NCI-H128 (cell line): ENCODE data around the gene KIRREL3.
"Not testable (repeated sequence)": the region's sequence is repeated elsewhere in the genome, so short reads cannot be mapped to it uniquely, and the experiment has no call there.

ENCODE experiments used
- DNase-seq: peaks from one replicate; lab custom pipeline; 2025; ENCODE audit not compliant: unreplicated experiment; lab: John Stamatoyannopoulos, UW

Gene KIRREL3

DNA sequence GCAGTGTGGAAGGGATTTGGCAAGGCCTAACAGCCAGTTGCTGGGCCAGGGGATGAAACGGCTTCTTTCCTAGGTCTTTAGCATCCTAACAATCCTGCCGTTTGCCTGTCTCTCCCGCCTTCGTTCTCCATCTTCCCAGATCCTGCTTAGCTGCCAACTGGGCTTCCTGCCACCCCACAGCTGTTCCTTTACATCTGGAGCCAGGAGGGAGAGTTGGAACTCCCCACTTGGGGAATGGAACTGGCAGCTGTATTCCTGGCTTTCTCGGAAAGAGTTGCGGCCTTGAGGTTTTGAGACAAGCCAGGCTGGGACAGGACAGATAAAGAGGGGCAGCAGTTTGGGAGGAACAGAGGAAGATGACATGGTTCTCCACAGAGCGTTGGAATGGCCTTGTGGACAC, 585.4 kb downstream of the KIRREL3 start:
- DNase-seq: no peak

DNA sequence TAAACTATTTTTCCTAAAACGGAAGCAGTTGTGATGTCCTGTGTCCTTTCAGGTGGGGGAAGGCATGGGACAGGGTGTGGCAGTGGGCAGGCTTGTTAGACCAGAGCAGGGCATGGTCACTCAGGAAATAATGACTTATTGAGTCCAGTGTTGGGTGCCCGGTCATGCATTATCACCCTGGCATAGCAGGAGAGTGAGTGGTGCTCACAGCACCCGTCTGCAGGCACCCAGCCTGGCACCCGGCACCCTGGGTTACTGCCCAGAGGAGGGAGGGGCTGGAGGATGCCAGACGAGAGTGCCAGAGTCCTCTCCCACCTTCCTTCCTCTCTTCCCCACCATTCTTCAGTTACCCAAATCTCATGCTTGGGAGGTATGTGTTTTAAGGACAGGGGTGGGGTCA, 586.0 kb downstream of the KIRREL3 start:
- DNase-seq: no peak

DNA sequence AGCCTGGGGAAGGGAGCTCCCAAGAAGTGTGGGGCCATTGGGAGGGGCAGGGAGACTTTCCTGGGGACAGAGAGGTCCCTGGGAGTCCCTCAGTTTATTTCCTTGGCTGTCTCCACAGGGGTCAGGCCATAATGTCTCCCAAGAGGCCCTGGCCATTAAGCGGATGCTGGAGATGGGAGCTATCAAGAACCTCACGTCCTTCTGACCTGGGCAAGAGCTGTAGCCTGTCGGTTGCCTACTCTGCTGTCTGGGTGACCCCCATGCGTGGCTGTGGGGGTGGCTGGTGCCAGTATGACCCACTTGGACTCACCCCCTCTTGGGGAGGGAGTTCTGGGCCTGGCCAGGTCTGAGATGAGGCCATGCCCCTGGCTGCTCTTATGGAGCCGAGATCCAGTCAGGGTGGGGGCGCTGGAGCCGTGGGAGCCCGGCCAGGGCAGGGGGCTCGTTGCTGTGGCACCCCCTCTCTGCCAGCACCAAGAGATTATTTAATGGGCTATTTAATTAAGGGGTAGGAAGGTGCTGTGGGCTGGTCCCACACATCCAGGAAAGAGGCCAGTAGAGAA, 586.6 kb downstream of the KIRREL3 start:
- DNase-seq: no peak

DNA sequence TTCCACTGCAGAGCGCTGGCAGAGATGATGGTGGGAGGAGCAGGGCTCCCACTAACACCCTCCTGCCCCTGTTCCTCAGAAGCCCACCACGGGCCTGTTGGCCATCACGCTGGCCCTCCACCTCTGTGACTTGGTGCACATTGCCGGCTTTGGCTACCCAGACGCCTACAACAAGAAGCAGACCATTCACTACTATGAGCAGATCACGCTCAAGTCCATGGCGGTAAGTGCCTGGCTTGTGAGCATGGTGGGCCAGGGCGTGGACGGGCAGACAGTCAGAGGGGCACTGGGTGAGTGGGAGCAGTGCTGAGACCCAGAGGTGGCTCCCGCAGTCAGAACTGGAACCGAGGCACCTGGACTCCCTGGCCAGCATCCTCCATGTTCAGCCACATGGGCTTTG, 587.1 kb downstream of the KIRREL3 start:
- no peak for DNase-seq

DNA sequence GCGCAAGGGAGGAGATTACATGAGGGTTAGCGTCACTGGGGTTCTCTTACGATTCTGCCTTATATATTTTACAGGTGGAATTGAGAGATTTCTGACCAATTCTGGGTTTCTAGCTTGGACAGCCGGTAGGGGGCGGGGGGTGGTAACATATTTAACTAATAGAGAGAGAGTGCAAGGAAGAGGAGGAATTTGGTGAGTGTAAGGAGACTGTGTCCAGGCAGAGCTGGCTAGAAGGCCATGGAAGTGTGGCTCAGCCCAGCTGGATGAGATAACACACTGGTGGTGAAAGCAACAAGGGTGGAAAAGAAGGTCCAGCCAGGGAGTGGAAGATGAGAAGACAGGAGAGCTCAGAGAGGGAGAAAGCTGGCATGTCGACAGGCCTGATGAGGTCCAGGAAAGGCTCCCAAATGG, 588.6 kb downstream of the KIRREL3 start:
- DNase-seq: no peak

DNA sequence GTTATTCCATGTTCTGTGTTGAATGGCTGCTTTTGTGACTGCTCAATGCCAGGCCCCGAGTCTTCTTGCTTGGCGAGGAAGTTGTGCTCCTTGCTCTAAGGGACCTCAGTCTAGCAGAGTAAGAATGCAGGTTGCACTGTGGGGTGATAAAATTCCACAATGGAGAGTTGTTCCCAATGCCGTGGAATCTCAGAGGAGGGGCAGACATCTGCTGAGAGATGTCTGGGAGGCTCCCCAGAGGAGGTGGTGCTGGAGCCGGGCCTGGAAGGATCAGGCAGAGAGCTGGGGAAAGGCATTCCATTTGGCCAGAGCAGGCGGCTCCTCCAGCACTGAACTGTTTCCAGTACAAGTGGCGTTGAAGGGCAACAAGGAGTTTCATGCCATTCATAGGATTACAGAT, 589.9 kb downstream of the KIRREL3 start:
- no peak for DNase-seq

DNA sequence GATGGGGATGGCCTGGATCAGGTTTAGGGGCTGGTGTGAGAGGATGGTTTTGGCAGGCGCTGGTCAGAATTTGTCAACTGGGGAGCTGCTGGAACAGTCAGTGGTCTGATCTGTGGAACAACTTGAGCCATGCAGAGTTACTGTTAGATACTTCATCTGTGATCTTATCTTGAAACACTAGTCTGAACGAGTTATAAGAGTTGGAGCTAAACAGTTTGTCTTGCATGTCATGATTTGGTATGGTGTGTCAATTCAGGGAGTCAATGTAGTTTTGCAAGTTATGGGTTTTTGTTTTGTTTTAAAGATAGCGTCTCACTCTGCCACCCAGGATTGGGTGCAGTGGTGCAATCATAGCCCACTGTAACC, 591.0 kb downstream of the KIRREL3 start:
- no peak for DNase-seq

DNA sequence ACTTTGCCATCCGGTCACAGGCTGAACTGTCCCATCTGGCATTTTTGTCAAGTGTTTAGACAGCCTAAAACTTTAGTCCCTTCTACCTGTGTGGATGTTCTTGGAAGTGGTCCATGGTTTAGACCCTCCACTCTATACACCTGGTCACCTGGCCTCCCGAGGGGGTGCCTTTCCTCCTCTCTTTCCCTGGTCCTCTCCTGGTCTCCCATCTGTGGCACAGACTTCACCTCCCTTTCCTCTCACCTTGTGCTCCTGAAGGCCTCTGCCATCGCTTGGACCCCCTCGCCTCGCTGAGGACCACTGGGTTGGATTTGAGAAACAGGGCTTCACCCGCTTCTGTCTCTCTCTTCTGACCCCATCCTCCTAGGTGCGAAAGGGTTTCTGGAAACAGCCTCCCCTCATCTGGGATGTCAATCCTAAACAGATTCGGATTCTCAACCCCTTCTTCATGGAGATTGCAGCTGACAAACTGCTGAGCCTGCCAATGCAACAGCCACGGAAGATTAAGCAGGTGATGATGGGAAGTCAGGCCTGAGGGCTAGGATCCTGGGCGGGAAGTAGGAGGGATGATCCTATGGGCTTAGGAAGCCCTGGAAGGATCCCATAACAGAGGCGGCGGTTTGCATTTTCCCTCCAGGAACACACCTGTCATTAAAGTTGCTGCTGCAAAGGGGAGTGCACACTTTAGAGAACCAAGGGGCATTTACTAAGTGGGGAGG, 591.5 kb downstream of the KIRREL3 start:
- DNase-seq: no peak

DNA sequence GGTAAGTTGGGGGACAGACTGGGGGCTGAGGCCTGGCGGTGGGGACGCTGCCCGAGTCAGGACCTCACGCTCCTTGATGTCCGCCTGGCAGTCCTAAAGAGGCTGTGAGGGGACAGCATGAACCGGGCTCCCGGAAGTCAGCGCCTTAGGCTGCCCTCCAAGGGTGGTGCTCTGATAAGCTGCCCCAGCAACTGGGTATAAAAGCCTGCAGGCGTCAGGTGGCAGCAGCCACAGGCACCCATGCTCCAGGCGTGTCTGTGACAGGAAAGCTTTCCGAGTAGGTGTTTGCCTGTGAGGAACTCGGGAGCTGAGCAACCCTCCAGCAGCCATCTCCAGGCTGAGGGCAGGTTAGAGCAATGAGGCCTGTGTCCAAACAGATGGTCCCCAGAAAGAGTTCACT, 592.1 kb downstream of the KIRREL3 start:
- DNase-seq: no peak

DNA sequence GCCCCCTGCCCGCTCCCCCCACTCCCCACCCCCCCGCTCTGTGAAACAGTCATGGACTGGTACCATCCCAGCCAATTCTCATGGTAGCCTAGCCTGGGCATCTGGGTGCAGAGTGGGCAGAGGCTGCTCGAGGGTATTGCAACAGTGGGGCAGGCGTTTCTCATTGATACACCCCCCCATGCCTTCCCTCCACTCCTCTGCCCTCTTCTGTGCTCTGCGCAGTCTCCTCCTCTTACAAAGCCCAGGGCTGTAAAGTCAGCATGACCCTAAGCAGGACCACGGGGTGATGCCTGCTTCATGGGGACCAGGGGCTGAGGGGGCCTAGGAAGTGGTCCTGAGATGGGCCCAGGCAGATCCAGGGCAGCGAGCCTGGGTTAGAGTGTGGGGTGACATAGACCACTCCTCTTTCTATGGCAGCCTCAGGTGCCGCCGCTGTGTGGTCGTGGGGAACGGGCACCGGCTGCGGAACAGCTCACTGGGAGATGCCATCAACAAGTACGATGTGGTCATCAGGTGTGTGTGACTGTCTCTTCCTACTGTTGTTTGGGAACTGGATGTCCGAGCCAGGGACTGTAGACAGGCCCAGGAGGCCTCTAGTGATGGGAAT, 592.8 kb downstream of the KIRREL3 start:
- DNase-seq: no peak

DNA sequence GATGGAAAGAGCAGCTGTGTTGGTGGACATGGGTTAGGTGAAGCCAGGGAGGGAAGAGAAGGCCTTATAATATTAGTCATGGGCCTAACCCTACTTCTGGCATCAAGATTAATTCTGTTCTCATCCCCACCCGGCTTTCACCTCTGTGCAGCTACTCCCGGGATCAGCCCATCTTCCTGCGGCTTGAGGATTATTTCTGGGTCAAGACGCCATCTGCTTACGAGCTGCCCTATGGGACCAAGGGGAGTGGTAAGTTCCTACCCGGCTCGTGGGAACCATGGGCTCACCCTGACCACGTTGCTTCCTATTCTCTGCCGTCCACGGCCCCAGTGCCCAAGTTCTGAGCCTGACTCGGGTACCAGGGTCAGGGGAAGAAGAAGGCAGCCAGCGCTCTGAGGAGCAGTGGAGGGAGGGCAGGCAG, 593.5 kb downstream of the KIRREL3 start:
- DNase-seq: no peak

DNA sequence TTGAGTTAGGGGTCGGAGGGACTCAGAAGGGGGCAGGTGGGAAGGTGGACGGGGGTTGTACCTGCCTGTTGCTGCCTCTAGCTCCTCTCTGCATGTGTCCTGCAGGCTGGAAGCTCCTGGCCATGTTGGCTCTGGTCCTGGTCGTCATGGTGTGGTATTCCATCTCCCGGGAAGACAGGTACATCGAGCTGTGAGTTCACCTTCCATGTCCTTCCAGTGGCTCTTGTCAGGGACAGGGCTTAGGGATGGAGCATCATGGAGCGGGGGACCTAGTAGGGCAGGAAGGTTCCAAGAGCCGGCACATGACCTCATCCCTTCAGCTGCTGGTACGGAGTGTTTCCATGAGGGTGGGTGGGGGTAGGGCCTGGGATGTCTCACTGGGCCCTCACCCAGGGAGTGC, 594.2 kb downstream of the KIRREL3 start:
- DNase-seq: no peak

DNA sequence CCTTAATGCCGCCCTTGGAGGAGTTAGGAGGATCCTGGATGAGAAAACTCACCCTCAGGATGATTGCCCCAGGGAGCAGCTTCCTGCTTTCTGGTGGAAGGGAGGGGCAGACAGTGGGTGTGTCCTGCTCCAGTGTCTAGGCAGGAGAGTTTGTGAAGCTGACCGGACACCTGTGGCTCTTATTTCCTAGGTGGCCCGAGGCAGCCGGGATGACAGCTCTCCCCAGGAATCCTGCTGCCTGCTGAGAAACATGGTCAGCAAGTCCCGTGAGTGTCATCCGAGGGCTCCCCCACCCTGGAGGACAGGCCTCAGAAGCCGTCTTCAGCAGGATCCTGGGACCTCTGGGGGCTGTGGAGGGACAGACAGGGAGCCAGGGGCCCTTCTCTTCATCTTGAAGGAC, 594.7 kb downstream of the KIRREL3 start:
- no peak for DNase-seq

DNA sequence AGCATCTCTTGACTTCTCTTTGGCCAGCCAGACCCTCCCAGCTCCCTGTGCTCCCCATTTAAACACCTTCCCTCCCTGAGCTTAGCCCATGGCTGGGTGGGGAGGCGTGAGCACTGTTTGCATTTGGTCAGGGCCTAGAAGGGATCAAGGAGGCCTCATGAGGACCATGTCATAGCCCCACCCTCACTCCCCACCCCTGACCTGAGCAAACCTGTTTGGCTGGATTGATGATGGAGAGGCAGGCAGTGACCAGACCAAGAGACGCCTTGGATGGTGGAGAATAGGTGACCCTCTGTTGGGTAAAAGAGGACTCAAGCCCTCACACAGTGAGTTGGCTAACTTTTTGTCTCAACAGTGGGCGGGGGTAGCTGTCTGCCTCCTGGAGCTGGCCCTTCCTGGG, 595.2 kb downstream of the KIRREL3 start:
- DNase-seq: no peak

DNA sequence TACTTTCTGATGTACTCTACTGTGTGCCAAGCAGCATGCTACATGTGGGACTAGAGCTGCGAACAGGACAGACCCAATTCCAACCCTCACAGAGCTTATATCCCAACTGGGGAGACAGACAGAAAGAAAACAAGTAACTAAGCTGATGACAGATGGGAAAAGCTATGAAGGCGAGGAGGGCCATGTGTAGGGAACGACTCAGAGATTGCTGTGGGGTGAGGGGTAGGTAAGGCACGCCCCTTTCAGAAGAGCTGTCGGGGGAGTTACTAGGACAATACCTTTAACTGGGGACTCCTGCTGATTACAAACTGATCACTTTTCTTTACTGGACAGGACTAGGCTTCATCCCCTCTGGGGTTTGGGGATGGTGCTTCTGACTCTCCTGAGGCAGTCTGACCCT, 596.2 kb downstream of the KIRREL3 start:
- DNase-seq: no peak

DNA sequence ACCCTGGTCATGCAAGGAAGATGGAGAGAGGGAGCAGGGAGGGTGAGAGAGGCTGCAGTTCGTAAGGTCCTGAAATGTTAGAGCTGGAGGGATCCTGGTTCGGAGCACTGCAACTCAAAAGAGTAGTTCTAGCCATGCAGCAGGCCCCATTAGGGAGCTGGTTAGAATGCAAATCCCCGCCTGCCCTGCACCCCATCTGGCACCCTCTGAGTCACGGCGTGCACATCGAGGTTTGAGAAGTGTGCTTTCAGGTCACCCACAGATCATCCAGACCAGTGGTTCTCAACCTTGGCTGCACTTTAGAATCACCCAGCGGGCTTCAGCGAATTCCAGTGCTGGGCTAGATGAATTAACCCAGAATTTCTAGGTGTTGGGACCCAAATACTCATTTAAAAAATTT, 596.9 kb downstream of the KIRREL3 start:
- no peak for DNase-seq

DNA sequence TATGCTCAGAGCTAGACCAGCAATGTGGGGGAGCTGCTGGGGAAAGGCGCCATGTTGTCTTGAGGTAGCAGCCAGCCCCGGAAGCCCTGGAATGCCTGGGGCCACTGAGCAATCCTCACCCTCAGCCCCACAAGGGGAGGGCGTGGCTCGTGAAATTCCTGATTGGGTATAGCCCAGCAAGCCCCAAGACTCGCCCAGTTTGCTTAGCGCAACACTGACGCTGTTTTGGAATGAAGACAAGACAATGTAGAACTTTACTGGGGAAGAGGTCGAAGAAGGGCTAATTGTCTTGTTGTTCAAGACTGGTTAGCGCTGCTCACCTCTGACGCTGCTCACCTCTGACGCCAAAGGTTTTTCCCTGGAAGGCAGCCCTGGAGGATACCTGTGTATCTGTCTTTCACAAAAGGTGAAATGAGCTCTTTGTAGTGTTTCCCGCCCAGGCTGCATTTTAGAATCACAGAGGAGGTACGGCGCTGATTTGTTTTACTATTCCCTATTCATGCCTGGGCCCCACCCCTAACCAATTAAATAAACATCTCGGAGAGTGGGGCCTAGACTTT, 597.5 kb downstream of the KIRREL3 start:
- DNase-seq: no peak

DNA sequence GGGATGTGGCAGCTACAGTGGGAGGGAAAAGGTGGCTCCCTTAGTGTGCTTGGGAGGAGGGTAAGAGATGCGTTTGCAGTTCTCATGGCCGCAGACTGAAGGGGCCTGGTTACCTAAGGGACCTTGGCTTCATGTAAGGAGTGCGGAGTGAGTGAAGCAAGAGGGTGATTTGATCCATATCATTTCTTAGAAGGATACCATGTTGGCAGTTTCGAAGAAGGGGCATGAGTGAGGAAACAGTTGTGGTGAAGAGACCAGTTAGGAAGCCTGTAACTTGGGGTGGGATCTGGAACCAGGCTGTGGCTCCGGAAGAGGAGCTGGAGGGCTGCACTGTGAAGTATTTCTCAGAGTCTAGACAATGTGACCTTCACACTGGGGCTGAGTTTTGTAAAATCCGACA, 600.1 kb downstream of the KIRREL3 start:
- DNase-seq: no peak

DNA sequence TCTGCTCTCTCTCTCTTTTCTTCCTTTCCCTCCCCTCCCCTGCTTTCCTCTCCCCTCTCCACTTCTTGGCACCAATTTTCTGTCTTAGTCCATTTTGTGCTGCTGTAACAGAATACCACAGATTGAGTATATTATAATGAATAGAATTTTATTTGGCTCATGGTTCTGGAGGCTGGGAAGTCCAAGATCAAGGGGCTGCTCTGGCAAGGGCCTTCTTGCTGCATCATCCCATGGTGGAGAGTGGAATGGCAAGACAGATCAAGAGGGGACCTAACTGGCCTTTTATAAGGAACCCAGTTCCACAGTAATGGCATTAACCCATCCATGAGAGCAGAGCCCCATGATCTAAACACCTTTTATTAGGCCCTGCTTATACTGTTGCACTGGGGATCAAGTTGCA, 600.6 kb downstream of the KIRREL3 start:
- no peak for DNase-seq

DNA sequence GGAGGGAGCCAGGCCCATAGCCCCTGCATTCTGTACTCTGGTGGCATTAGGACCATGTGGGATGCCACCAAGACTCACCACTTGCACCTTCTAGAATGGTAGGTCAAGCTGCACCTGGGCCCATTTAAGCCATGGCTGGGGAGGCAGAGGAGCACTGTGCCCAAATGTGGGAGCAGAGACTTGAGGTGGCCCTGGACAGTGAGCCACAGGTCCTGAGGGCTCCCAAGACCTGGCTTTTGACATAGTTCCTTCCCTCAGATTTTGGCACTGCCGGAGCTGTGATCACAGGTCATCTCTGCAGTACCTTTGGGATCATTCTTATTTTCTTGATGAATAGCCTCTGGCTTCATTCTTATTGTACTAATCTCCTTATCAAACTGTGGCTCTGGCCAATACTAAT, 601.8 kb downstream of the KIRREL3 start:
- DNase-seq: no peak

DNA sequence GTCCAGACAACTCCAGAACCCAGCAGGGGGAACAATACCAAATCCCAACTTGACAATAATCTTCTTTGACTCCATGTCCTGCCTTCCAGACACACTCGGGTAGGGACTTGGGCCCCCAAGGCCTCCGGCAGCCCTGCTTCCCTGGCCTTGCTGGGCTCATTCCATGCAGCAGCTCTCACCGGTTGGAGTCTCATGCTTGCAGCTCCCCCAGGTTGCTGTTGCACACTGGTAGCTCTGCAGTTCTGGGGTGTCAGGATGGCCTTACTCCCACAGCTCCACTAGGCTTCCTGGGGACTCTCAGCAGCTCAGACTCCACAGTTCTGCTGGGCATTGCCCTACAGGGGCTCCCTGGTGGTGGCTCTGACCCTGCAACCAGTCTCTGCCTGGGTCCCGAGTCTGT, 602.3 kb downstream of the KIRREL3 start:
- no peak for DNase-seq

DNA sequence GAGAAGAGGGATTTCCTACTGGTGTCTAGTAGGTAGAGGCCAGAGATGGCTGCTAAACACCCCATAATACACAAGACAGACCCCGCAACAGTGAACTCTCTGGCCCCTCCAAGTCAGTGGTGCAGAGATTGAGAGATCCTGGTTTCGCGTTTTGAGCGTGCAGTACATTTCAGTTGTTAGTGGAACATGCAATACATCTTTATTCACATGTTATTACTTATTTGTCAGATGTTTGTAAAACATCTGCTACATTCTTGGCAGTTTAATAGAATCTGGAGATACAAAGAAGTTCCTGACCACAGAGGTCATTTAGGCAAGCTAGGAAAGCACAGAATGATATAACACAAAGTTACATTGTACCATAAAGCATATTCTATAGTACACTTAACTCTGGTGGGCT, 603.6 kb downstream of the KIRREL3 start:
- DNase-seq: no peak

DNA sequence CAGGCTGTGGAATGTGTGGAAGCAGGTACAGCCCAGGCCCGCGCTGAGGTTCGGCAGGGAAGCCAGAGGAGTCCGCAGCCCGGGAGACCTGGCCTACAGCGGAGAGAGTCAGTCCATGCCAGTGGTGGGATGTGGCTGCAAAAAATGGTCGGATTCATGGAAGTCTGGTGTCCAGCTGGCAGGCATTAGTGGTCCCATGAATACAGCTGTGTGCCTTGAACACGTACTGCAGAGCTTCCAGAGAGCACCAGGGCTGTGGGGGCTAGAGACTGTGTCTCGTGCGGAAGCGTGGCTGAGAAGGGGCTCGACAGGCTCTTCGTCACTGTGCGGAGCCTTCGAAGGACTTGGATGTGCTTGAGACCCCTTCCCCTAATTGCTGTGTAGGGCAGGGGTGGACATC, 604.3 kb downstream of the KIRREL3 start:
- DNase-seq: not testable (repeated sequence)
